ENCODE data around the gene RB1.

RB1 gene
- 35.5 to 49.3 reads per million in 2 donors for total RNA-seq

DNA sequence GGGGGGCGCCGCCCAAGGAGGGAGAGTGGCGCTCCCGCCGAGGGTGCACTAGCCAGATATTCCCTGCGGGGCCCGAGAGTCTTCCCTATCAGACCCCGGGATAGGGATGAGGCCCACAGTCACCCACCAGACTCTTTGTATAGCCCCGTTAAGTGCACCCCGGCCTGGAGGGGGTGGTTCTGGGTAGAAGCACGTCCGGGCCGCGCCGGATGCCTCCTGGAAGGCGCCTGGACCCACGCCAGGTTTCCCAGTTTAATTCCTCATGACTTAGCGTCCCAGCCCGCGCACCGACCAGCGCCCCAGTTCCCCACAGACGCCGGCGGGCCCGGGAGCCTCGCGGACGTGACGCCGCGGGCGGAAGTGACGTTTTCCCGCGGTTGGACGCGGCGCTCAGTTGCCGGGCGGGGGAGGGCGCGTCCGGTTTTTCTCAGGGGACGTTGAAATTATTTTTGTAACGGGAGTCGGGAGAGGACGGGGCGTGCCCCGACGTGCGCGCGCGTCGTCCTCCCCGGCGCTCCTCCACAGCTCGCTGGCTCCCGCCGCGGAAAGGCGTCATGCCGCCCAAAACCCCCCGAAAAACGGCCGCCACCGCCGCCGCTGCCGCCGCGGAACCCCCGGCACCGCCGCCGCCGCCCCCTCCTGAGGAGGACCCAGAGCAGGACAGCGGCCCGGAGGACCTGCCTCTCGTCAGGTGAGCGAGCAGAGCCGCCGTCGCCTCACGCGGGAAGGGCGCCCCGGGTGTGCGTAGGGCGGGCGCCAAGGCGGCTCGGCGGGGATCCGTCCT lies at the start of gene RB1:
Gene RB1 (plus strand): TSS at position 393 of the 784 bp plus-strand sequence. CDS start 162 bp downstream, at position 555.
- DNase-seq, result peak; percentile 89

DNA sequence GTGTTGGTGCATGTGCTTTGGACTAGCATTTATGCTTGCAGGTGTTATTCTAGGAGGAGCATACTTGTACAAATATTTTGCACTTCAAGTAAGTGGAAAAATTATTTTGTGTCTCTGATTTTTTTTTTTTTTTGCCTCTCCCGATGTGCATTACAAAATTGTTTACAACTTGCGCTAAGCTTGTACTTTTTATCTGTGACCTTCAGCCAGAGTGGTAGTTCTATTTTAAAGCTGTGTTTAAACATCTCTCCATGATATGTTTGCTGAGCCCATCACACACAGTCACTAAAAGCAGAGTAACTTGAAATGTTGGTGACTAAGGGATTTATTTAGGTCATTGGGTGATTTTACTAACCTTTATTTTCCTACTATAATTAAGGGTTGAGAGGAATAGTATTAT lies 49.7 kb upstream of the RB1 start:
- DNase-seq, result no peak

DNA sequence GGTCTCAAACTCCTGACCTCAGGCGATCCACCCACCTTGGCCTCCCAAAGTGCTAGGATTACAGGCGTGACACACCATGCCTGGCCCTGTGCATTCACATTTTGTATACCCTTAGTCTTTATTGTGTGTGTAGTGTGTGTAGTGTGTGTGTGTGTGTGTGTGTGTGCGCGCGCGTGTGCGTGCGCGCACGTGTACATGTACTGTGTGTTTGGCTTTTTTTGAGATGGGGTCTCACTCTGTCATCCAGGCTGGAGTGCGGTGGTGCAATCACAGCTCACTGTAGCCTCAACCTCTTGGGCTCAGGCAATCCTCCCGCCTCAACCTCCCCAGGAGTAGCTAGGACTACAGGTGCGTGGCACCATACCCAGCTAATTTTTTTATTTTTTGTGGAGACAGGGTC lies 48.5 kb upstream of the RB1 start:
- DNase-seq, result no peak

DNA sequence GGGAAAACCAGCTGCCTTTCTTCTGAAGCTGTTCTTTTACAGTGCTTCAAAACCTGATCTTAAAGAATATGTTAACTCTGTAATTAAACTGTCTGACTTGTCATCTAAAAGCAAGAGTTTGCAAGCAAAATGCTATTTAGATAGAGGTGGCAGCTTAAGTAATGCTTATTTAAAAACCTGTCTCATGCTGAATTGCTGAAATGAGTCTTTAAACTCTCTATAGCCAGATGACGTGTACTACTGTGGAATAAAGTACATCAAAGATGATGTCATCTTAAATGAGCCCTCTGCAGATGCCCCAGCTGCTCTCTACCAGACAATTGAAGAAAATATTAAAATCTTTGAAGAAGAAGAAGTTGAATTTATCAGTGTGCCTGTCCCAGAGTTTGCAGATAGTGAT lies 47.6 kb upstream of the RB1 start:
- no peak for DNase-seq

DNA sequence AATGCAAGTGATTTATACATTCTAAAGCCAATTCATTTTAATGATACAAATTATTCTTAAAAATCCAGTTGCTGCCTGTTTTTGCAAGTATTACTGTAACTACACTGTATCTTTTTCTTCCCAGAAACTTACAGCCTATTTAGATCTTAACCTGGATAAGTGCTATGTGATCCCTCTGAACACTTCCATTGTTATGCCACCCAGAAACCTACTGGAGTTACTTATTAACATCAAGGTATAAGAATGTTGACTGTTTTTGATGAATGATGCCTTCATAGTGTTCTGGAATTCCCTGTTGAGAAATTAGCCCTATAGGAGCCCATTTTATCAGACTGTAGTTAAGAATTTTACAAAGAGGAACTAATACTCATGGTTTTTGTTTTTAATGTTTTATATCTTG lies 45.5 kb upstream of the RB1 start:
- no peak for DNase-seq

DNA sequence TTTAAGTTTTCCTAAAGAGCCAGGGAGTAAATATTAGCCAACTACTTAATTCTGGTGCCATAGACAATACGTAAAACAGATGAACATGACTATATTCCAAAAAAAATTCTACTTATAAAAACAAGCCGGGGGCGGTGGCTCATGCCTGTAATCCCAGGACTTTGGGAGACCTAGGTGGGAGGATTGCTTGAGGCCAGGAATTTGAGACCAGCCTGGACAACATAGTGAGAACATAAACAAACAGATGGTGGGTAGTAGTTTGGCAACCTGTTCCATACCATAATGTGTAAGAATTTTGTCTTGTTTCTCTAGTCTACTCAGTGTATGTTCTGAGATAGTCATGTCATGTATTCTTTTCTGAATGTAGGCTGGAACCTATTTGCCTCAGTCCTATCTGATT lies 45.1 kb upstream of the RB1 start:
- no peak for DNase-seq

DNA sequence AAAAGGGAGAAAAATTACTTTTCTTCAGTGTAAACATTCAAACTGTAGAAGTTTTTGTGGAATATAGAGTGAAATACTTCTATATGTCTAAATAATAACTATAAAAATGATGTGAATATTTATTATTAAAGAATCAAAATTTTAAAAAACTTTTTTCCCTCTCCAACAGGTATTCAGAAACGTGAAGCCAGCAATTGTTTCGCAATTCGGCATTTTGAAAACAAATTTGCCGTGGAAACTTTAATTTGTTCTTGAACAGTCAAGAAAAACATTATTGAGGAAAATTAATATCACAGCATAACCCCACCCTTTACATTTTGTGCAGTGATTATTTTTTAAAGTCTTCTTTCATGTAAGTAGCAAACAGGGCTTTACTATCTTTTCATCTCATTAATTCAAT lies 42.6 kb upstream of the RB1 start:
- no peak for DNase-seq

DNA sequence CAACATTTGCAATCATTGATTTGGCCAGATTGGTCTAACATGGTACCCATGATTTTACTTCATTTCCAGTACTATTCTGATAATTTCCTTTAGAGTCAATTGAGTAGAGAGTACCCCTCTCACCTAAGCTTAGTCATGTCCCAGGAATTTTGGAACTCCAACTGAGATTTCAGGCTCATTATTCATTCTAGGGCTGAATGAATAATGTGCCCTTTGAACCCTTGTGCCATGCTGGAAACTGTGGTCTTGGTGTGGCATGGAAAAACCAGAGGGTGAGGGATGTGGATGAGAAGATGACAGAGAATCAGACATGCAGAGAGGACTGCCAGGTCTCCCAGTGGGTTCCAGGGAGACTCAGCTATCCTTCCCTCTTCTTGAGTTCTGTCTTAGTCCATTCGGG lies 40.4 kb upstream of the RB1 start:
- no peak for DNase-seq

DNA sequence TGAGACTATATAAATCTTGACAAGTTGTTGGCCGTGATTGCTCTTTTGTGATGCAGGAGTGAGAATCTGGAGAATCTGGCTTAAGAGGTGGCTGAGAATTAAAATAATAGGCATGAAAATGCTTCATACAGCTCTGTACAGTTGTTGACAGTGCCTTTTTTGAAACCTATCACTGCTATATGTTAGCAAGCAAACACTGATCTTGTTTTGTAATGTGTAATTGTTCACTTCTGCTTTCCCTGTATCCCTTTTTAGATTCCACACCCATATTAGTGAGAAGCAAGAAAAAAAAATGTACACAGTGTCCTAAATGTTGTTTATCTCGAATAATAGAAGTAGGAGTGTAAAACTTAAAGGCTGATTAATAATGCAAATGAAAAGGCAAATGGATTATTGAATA lies 39.5 kb upstream of the RB1 start:
- DNase-seq, result no peak

DNA sequence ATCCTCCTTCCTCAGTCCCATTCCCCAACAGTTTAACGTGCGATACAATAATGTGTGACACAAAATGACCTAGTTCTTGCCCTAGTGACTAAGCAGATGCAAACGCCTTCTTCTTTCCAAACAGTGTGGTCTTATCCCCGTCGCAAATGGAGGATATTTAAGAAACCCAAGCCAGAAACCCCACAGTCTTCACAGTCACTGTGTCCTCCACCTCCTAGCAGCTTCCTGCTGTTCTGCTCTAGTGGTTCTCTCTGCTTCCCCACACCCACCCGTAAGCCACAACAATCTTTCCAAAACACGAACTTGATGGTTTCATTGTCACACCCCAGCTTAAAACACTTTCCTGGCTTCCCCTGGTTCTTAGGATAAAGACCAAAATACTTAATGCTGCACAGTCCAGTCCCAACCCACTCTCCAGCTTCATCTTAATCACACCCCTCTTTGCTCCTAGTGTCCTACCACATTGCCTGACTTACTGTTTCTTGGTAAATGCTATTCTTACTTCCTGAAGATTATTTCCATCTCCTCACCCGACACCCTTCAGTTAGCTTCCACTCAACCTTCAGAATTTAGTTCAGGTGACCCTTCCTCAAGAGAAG lies 38.2 kb upstream of the RB1 start:
- DNase-seq, result no peak

DNA sequence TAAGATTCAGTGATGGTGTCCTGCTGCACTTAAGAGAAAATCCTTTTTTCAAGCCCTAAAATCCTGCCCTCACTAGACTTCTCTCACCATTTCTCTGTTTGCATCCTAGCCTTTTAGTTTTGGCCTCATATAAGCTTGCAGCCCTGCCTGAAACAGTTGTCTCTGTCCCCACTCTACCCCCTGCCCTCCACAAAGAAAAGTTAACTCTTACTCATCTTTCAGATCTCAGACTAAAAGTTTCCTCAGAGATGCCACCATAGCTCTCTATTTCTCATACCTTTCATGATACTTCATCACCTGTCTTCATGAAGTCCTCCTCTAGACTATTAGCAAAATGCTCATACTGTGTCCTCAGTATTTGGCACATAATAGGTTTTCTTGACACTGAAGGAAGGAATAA lies 37.4 kb upstream of the RB1 start:
- DNase-seq, result no peak

DNA sequence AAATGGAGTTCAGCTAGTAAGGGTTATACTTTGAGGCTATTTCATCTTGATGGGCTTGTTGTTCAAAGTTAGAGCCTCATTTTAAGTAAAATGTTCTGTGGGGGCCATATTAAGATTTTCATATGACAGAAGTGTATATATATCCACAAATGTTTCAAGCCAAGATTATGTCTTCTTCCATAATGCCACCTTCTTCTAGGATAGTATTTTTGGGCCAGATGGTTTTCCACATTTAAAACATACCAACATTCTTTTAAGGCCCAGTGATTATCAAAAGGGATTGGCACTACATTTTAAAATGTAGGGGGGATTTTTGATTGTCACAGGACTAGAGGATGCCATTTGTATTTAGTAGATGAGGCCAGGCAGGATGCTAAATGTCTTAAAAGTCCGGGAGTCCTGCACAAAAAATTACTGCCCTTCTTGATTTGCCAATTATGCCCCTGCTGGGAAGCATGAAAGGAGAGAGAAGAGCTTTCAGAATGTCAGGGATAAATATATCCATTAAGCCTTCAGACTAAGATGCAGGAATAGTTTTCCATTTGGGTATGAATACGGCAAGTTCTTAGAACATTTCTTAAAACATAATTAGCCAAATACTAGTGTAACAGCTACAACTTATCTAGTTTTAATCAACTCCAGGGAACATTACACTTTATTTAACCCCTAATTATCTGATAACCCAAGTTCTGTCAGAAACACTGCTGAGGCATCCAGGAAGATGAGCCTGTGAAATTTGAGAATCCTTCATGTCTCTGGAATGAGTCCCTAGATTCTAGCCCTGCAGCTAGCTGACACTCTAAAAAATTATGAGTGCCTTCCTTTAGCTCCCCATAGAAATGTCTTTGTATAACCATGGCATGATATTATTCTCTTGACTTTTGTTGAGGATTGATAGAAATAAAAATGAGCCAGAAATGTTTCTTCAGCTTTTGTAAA lies 36.6 kb upstream of the RB1 start:
- DNase-seq, result no peak

DNA sequence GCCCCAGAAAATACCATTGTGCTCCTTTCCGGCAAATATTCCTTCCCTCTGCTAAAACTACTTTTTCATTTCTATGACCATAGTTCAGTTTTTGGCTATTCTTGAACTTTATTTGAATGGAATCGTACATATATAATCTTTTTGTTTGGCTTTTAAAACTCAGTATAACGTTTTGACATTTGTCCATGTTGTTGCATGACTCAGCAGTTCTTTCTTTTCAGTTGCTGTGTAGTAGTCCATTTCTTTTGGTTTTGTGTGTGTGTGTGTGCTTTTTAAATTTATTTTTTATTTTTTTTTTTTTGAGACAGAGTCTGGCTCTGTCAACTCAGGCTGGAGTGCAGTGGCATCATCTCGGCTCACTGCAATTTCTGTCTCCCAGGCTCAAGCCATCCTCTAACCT lies 35.5 kb upstream of the RB1 start:
- DNase-seq, result no peak

DNA sequence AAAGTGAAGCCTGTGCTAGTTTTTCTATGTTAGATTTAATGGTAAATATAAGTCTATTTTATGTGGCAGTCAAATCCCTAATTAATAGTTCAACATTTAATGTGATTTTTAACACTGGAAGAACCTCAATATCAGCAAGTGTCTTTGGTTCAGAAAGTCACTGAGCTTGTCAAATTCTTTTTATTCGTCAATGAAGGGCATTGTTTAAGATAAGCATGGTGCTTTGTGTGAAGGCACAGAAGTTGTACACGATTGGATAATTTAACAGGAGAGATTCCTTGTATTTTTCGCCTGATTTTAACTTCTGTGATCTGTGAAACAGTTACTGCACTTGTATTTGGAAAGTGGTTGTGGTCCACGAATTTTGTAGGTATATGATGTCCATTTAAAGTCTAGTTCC lies 30.2 kb upstream of the RB1 start:
- DNase-seq, result no peak

DNA sequence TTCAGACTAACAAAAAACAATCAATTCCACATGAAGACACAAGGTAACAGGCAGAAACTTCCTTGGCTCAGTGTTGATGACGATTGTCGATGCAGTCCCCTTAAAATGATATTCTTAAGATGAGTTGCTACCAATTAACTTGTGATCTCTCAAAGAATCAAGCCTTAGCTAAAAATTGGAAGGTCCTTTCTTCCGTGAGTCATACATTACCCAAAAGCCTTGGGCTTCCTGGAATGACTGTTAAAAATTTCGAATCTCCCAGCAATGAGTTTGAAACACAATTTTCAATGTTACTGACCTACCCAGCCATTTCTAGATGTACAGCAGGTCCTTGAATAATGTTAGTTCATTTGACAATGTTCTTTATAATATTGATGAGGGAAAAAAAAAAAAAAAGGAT lies 28.0 kb upstream of the RB1 start:
- no peak for DNase-seq

DNA sequence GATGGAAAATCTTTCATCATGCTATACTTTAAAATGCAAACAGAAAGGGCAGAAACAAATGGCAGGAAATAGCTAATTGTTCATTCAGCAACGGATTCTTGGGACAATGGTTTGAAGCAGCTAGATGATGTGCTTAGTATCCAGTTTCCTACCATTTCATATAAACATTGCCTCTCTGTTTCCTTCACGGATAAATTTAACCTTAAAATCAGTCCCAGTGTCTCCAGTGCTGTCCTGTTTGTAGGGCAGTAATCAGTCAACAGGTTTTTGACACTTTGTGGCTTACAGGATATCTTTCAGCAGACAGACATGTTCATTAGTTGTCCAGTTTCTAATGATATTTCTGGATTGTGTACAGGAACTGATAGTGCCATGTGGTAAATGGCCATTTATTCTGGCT lies 24.7 kb upstream of the RB1 start:
- DNase-seq, result no peak

DNA sequence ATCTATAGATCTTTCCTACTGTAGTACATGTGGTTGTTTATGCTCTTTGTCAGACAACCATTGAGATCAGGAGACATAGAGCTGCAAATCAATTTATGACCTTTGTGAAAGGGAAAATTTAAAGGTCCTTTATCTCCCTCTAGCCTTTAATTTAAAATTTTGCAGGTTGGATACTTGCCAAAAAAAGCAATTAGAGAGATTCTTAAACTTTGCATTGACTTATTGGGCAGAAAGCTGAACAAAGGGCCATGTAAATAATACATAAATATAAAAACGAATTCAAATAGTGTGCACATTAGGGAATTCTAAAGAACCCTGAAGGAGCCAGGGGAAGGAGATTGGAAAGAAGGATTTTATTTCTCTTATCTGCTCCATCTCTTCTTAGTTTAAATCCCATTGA lies 22.0 kb upstream of the RB1 start:
- no peak for DNase-seq

DNA sequence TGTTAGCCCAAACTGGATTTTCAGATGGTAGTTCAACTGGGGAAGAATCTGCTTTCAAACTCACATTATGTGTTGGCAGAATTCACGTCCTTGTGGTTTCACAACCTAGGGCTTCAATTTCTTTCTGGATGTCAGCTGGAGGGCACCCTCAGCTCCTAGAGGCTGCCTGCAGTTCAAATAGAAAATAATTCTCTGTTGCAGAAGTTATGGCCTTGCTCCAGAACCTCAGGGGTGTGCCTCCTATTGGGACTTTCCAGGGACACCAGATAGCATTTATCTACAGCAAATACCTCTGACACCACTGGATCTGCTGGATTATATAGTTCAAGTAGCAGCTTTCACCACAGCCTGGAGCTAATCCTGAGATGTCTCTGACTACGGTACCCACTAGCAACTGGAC lies 11.8 kb upstream of the RB1 start:
- DNase-seq, result no peak

DNA sequence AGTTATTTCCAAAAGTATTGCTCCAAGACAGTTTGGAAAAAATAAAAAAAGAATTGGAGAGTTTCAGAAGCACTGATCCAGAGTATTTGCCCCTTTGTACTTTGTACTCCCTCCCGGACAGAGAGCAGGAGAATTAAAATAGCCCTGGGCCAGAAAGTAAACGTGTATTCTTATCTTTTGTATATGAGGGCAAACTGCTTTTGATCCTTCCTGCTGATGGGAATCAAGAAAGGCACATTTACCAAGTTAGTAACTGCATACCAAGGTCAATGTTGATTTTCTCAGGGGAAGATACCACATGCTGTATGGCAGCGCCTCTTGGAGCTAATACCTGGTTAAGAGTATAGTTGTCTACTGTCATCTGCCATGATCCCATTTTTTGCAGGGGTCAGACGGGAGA lies 10.9 kb upstream of the RB1 start:
- DNase-seq, result no peak

DNA sequence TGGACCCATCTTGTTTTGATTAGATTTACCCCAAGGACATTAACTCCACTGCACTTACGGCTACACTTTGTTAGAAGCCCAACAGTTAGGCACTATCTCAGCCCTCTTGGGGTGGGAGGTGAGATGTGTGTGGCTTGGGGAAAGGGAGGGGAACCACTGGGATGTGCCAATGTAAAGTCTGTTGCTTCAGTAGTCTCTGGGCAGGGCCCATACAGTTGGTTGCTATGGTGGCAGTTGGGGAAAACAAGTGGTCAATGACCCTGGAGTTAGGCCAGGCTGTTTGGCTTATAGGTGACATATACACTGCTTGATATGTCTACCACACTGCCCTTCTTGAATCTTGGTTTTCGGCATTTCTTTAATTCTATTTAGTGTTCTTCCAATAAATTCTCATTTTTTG lies 8.9 kb upstream of the RB1 start:
- DNase-seq, result no peak

DNA sequence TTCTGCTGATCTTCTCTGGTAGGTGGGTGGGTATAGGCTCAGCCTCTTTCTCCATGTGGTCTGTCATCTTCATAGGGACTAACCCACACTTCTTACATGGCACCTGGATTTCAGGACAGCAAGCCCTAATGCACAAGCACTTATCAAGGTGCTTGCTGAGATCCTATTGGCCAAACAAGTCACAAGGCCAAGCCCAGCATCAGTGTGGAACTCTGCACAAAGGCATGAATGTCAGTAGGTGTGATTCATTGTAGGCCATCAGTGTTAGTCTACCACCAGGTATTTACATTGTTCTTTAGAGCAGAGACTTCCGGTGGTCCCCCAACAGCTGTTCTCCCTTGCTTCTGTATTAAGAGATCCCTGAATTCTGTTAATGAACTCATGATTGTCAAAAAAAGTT lies 8.3 kb upstream of the RB1 start:
- no peak for DNase-seq

DNA sequence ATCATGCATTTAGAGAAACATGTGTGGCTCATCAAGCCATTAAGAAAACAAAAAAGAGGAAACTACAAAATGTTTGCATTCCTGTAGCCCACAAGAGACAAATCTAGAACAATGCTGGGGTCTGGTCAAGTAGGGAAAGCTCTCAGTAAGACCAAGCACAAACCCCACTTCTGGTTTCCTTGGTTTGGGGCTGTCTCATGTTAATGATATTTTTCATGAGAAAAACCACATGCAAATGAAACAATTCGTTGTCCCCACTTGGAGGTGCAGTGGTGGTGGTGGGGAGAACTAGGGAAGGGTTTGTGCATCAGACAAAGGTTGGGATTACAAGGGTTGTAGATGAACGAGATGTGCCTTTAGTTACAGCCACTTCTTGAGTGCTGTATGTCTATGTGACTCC lies 7.0 kb upstream of the RB1 start:
- DNase-seq, result no peak

DNA sequence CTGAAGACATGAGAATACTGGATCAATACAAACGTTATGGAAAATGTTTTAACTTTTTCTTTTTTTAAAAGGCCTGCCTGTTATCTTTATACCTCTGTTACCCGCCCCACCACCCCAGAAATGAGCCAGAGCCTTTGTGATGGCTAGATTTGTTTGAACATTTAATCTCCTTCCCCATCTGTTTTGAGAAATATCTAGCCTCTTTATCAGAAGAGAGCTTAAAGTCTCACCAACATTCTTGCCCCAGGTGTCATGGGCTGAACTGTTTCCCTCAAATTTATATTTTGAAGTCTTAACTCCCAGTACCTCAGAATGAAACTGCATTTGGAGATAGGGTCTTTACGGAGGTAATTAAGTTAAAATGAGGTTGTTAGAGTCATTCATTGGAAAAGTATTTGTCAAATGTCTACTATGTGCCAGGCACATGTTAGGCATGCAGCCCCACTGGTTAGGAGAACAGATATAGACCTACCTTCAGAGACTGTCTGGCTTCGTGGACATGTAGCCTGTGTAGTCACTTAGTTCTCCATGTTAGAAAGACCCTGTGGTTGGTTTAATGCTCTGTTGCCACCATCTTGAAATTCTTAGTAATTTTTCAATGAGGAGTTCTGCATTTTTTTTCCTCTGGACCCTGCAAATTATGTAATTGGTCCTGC lies 6.3 kb upstream of the RB1 start:
- no peak for DNase-seq
